Hepatocyte (in vitro differentiated cells): Measurements from ENCODE around the gene SH2D3C. TPM values are rescaled to one million over a fixed set of nuclear protein-coding genes. Genes with fewer than 3 reads are reported as not detected.

Experiments used
- DNase-seq: peaks from one replicate; pipeline ENCODE4 v3.0.0-alpha.2; 2016; ENCODE audit warnings: low spot score
- H2AFZ ChIP-seq: fragments of 200-600 bp; sonication (generic); 2 replicates; pipeline ENCODE4 v1.6.0; 2016; ENCODE audit warnings: antibody characterized with exemption, mild to moderate bottlenecking
- H3K27ac ChIP-seq: fragments of 200-600 bp; sonication (generic); 2 replicates; pipeline ENCODE4 v1.5.1; 2016; ENCODE audit warnings: mild to moderate bottlenecking
- H3K27me3 ChIP-seq: fragments of 200-600 bp; sonication (generic); 2 replicates; pipeline ENCODE4 v1.6.1; 2016
- H3K36me3 ChIP-seq: fragments of 200-600 bp; sonication (generic); replicated peaks from 2 replicates; pipeline ENCODE4 v1.5.1; 2016; ENCODE audit warnings: low read depth; ENCODE audit not compliant: insufficient read depth
- H3K4me1 ChIP-seq: fragments of 200-600 bp; sonication (generic); 2 replicates; pipeline ENCODE4 v1.5.1; 2016; ENCODE audit warnings: mild to moderate bottlenecking, moderate library complexity; ENCODE audit not compliant: insufficient read depth
- H3K4me2 ChIP-seq: fragments of 200-600 bp; sonication (generic); 2 replicates; pipeline ENCODE4 v1.6.0; 2016
- H3K4me3 ChIP-seq: fragments of 200-600 bp; sonication (generic); 2 replicates; pipeline ENCODE4 v1.5.1; 2016; ENCODE audit warnings: mild to moderate bottlenecking
- H3K79me2 ChIP-seq: fragments of 200-600 bp; sonication (generic); 2 replicates; pipeline ENCODE4 v1.6.0; 2017; ENCODE audit warnings: mild to moderate bottlenecking
- H3K9me2 ChIP-seq: fragments of 200-600 bp; sonication (generic); replicated peaks from 2 replicates; pipeline ENCODE4 v1.6.0; 2017; ENCODE audit warnings: mild to moderate bottlenecking; ENCODE audit not compliant: insufficient read depth
- H3K9me3 ChIP-seq: fragments of 200-600 bp; sonication (generic); 2 replicates; pipeline ENCODE4 v1.5.1; 2016; ENCODE audit warnings: low read depth, mild to moderate bottlenecking
- H4K20me1 ChIP-seq: fragments of 200-600 bp; sonication (generic); 2 replicates; pipeline ENCODE4 v1.6.0; 2016; ENCODE audit warnings: mild to moderate bottlenecking; ENCODE audit not compliant: insufficient read depth, poor library complexity, severe bottlenecking
- EZH2 ChIP-seq: fragments of 200-600 bp; sonication (generic); IDR thresholded peaks from 2 replicates; pipeline ENCODE4 v1.6.1; 2016; ENCODE audit warnings: antibody characterized with exemption, mild to moderate bottlenecking, borderline replicate concordance
- EZH2phosphoT487 ChIP-seq: fragments of 200-600 bp; sonication (generic); IDR thresholded peaks from one replicate; pipeline ENCODE4 v1.6.1; 2018; ENCODE audit warnings: antibody characterized with exemption, mild to moderate bottlenecking, low read depth, moderate library complexity; ENCODE audit not compliant: unreplicated experiment, severe bottlenecking
- WGBS: methylation state at CpG from one replicate; pipeline ENCODE4 v1.1.6; 2016; ENCODE audit warnings: low lambda C conversion rate; ENCODE audit errors: missing lambda C conversion rate; 5-methylcytosine and 5-hydroxymethylcytosine counted together
- polyA plus RNA-seq: library from polyadenylated mRNA; unstranded; fragments of >200 nt; fragmentation: Nextera tagmentation; extraction: Ambion mirVana; gene quantifications from 2 replicates; pipeline ENCODE4 v1.2.1, GENCODE V29; 2016
- total RNA-seq: library from RNA; depleted of rRNA; stranded (reverse); fragments of >200 nt; gene quantifications from 2 replicates; pipeline ENCODE4 v1.2.3, GENCODE V29; 2014
- TF ChIP-seq, protein P1 (sequence below): fragments of 200-600 bp; sonication (generic); IDR thresholded peaks from 2 replicates; pipeline ENCODE4 v1.5.1; 2016; ENCODE audit warnings: antibody characterized with exemption, mild to moderate bottlenecking; ENCODE audit not compliant: poor library complexity

Gene SH2D3C
- total and polyA plus RNA-seq, 2 experiments from 2014 or later = 0.23 to 0.89 TPM

DNA sequence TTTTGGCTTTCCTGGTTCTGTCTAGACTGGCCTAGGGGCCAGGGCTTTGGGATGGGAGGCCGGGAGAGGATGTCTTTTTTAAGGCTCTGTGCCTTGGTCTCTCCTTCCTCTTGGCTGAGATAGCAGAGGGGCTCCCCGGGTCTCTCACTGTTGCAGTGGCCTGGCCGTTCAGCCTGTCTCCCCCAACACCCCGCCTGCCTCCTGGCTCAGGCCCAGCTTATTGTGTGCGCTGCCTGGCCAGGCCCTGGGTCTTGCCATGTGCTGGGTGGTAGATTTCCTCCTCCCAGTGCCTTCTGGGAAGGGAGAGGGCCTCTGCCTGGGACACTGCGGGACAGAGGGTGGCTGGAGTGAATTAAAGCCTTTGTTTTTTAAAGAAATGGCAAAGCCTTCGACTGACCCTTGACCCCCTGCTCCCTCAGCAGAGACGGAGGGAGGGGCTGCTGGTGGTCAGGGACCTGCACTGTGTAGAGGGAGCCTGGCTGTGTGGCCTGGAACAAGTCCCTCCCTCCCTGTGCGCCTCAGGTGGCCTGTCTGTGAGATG, 35.3 kb upstream of the SH2D3C start:
- Histone ChIP-seq H3K4me2 (no peak overlapping the region), H3K9me2 (no peaks in the 10 kb centered on the region), H3K27ac (no peak overlapping the region), H4K20me1 (no peaks in the 10 kb centered on the region), H3K9me3 (no peaks in the 10 kb centered on the region), H3K4me3 (no peak overlapping the region), H3K27me3 (no peaks in the 10 kb centered on the region), H3K4me1 (peaks cover 8% of the 10 kb centered on the region), H2AFZ (no peak overlapping the region), H3K36me3 (no peaks in the 10 kb centered on the region), H3K79me2 (no peaks in the 10 kb centered on the region)
- no peak for TF ChIP-seq EZH2phosphoT487
- TF ChIP-seq, protein P1, sequence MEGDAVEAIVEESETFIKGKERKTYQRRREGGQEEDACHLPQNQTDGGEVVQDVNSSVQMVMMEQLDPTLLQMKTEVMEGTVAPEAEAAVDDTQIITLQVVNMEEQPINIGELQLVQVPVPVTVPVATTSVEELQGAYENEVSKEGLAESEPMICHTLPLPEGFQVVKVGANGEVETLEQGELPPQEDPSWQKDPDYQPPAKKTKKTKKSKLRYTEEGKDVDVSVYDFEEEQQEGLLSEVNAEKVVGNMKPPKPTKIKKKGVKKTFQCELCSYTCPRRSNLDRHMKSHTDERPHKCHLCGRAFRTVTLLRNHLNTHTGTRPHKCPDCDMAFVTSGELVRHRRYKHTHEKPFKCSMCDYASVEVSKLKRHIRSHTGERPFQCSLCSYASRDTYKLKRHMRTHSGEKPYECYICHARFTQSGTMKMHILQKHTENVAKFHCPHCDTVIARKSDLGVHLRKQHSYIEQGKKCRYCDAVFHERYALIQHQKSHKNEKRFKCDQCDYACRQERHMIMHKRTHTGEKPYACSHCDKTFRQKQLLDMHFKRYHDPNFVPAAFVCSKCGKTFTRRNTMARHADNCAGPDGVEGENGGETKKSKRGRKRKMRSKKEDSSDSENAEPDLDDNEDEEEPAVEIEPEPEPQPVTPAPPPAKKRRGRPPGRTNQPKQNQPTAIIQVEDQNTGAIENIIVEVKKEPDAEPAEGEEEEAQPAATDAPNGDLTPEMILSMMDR = no peak
- no peak for TF ChIP-seq EZH2
- WGBS = 86% methylated on average over 9 of the region's 9 CpGs
- no peak for DNase-seq

DNA sequence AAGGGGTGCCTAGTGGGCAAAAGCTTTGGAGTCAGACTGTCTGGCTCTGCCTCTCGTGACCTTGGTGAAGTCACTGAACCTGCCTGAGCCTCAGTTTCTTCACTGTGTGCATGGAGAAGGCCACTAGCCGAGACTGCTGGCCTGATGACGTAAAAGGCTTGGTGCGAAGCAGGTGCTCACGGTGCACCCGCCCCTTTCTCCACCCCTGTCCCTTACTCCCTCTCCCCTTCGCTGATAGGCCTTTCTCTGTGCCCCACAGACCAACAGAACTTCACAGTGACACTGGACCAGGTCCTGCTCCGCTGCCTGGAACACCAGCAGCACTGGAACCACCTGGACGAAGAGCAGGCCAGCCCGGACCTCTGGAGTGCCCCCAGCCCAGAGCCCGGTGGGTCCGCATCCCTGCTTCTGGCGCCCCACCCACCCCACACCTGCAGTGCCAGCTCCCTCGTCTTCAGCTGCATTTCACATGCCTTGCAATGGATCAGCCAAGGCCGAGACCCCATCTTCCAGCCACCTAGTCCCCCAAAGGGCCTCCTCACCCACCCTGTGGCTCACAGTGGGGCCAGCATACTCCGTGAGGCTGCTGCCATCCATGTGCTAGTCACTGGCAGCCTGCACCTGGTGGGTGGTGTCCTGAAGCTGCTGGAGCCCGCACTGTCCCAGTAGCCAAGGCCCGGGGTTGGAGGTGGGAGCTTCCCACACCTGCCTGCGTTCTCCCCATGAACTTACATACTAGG, 34.6 kb upstream of the SH2D3C start:
- Histone ChIP-seq H2AFZ (no peak overlapping the region), H3K27me3 (no peaks in the 10 kb centered on the region), H3K4me1 (peaks cover 8% of the 10 kb centered on the region), H3K4me3 (no peak overlapping the region), H3K36me3 (no peaks in the 10 kb centered on the region), H3K27ac (no peak overlapping the region), H3K9me2 (no peaks in the 10 kb centered on the region), H3K4me2 (no peak overlapping the region), H3K79me2 (no peaks in the 10 kb centered on the region), H4K20me1 (no peaks in the 10 kb centered on the region), H3K9me3 (no peaks in the 10 kb centered on the region)
- WGBS = 96% methylated on average over 19 of the region's 19 CpGs
- no peak for DNase-seq
- TF ChIP-seq EZH2 (no peak), EZH2phosphoT487 (no peak)
- TF ChIP-seq, protein P1 = no peak

DNA sequence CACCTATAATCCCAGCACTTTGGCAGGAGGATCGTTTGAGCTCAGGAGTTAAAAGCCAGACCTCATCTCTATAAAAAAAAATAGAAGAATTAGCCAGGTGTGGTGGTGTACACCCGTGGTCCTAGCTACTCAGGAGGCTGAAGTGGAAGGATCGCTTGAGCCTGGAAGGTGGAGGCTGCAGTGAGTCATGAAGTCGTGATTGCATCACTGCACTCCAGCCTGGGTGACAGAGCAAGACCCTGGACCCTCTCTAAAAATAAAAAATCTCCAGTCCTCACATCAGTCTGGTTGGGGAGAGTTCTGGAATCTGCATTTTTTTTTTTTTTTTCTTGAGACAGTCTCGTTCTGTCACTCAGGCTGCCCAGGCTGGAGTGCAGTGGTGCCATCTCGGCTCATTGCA, 33.5 kb upstream of the SH2D3C start:
- DNase-seq = no peak
- H3K4me3 ChIP-seq = no peak overlapping the region
- no peaks in the 10 kb centered on the region for H3K9me3 ChIP-seq
- WGBS = 95% methylated on average over 6 of the region's 6 CpGs
- no peak overlapping the region for H3K4me2 ChIP-seq
- no peaks in the 10 kb centered on the region for H4K20me1 ChIP-seq
- H3K9me2 ChIP-seq = no peaks in the 10 kb centered on the region
- no peak overlapping the region for H3K27ac ChIP-seq
- TF ChIP-seq EZH2phosphoT487 = no peak
- TF ChIP-seq EZH2 = no peak
- TF ChIP-seq, protein P1 = no peak
- H3K4me1 ChIP-seq = peaks cover 8% of the 10 kb centered on the region
- H3K79me2 ChIP-seq = no peaks in the 10 kb centered on the region
- no peaks in the 10 kb centered on the region for H3K27me3 ChIP-seq
- no peak overlapping the region for H2AFZ ChIP-seq
- no peaks in the 10 kb centered on the region for H3K36me3 ChIP-seq
